ENCODE measurements around the gene KLHL41. TPM values are rescaled to one million over a fixed set of nuclear protein-coding genes. Genes with fewer than 3 reads are reported as not detected.
A peak's percentile ranks its signal among the peaks of the same experiment; 100 is the strongest.

The KLHL41 gene
- total RNA-seq, 1 donor from 2014 or later, result 0.68 TPM

- intact Hi-C loops (cut with DNase I), result no loop called here
- ATAC-seq (no peak), DNase-seq (no peak)
- Histone ChIP-seq H3K4me3 (no peak overlapping the region), H3K4me1 (no peaks in the 10 kb centered on the region), H3K36me3 (no peaks in the 10 kb centered on the region), H3K9me3 (no peaks in the 10 kb centered on the region), H3K27ac (no peak overlapping the region), H3K27me3 (ENCODE audit: low read depth) (no peaks in the 10 kb centered on the region)
- no peak for TF ChIP-seq CTCF (IDR thresholded peaks at IDR 0.05)
Observed at GRCh38 chr2:169468841-169469240, 40.7 kb upstream of the KLHL41 start.

GRCh38 chr2:169469952-169470572 is 39.4 kb upstream of the KLHL41 start:
- Histone ChIP-seq H3K36me3 (no peaks in the 10 kb centered on the region), H3K27ac (no peak overlapping the region), H3K4me3 (no peak overlapping the region), H3K27me3 (ENCODE audit: low read depth) (no peaks in the 10 kb centered on the region), H3K4me1 (no peaks in the 10 kb centered on the region), H3K9me3 (no peaks in the 10 kb centered on the region)
- ATAC-seq (no peak), DNase-seq (no peak)
- intact Hi-C loops (cut with DNase I), result no loop called here
- TF ChIP-seq CTCF (IDR thresholded peaks at IDR 0.05), result no peak

GRCh38 chr2:169472249-169472648 is 37.3 kb upstream of the KLHL41 start:
- TF ChIP-seq CTCF (IDR thresholded peaks at IDR 0.05), result no peak
- no peak overlapping the region for H3K4me3 ChIP-seq
- intact Hi-C loops (cut with DNase I), result no loop called here

GRCh38 chr2:169476459-169476858 is 33.0 kb upstream of the KLHL41 start:
- Histone ChIP-seq H3K27me3 (ENCODE audit: low read depth) (no peaks in the 10 kb centered on the region), H3K4me1 (peaks cover 8% of the 10 kb centered on the region), H3K27ac (no peak overlapping the region), H3K9me3 (no peaks in the 10 kb centered on the region), H3K36me3 (no peaks in the 10 kb centered on the region), H3K4me3 (no peak overlapping the region)
- intact Hi-C loops (cut with DNase I), result no loop called here
- DNase-seq (no peak), ATAC-seq (no peak)
- TF ChIP-seq CTCF (IDR thresholded peaks at IDR 0.05), result no peak

More at GRCh38 chr2:169472249-169472648, 37.3 kb upstream of the KLHL41 start:
- H3K27me3 ChIP-seq (ENCODE audit: low read depth), result no peaks in the 10 kb centered on the region
- no peaks in the 10 kb centered on the region for H3K9me3 ChIP-seq
- ATAC-seq (no peak), DNase-seq (no peak)
- H3K27ac ChIP-seq, result no peak overlapping the region
- H3K4me1 ChIP-seq, result no peaks in the 10 kb centered on the region
- H3K36me3 ChIP-seq, result no peaks in the 10 kb centered on the region

GRCh38 chr2:169478339-169478738 is 31.2 kb upstream of the KLHL41 start:
- Histone ChIP-seq H3K27ac (peak overlapping the region; percentile 42), H3K36me3 (peaks cover 13% of the 10 kb centered on the region), H3K4me3 (no peak overlapping the region), H3K4me1 (peaks cover 8% of the 10 kb centered on the region), H3K9me3 (no peaks in the 10 kb centered on the region), H3K27me3 (ENCODE audit: low read depth) (no peaks in the 10 kb centered on the region)
- intact Hi-C loops (cut with DNase I), result no loop called here
- TF ChIP-seq CTCF (IDR thresholded peaks at IDR 0.05), result no peak
- ATAC-seq (peak; percentile 32 to 69), DNase-seq (peak; percentile 50)
